GM19467 (cell line): ENCODE measurements around the gene FRMD4A.
"Not testable (repeated sequence)": the region's sequence is repeated elsewhere in the genome, so short reads cannot be mapped to it uniquely, and the experiment has no call there.

Experiments used
- ATAC-seq: cut with Tn5 transposase; IDR thresholded peaks from one replicate; pipeline ENCODE4 v1.9.1; 2021; ENCODE audit warnings: mild to moderate bottlenecking, moderate library complexity; ENCODE audit not compliant: unreplicated experiment

The FRMD4A gene

DNA sequence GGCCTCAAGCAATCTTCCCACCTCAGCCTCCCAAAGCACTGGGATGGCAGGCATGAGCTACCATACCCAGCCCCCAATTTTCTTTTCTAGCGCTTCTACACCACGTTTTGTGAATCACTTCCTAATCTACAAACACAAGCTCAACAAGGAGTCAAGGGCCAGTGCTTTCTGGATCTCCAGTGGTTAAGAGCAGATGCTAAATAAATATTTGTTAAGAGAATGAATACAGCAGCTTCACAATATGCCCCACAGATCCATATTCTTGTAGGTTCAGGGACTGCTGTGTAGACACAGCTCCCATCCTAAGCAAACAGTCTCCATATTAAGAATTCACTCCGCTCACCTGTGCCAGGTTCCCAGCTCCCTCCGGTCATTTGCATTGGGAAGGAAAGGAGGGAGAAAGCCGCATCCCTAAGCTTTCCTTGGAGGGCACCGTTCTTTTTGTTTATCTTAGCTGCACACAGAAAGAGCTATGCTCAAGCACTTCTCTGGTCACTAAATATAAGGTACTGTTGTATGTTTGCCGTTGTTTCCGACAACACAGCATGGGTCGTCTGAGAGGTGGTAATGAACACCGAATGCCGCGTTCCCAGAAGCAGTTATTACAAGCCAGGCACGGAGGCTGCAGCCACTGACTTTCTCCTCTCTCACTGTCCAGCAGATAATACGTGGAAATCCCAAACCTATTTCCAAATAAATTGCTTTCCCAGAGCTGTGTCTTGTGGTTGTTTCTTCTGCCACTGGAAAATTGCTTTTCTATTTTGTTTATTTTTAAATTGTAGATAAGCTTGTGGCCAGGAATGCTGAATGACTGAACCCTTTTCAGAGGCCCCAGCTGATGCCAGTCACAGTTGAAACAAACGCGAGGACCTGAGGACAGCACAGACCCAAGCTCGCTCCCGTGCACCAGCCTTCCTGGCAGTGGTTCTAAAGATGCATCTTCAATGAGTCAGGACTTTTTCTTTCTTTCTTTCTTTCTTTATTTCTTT lies 526.9 kb downstream of the FRMD4A start:
- ATAC-seq = no peak

DNA sequence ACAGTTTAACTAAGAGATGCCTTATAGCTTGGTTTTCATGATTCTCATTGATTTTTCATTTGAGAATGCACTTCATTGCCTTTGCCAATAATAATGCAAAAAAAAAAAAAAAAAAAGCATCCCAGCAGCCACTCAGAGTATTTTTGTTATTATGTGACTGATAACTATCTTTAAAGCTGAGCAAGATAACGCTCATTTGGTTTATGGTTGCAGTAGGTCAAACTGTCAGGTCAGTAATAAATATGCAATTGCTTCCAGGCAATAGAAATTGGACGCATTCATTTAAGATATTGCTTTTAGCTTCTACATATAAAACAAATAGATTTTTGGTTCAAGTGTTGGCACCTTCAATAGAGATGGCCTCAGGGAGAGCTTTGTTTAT lies 528.8 kb downstream of the FRMD4A start:
- no peak for ATAC-seq

DNA sequence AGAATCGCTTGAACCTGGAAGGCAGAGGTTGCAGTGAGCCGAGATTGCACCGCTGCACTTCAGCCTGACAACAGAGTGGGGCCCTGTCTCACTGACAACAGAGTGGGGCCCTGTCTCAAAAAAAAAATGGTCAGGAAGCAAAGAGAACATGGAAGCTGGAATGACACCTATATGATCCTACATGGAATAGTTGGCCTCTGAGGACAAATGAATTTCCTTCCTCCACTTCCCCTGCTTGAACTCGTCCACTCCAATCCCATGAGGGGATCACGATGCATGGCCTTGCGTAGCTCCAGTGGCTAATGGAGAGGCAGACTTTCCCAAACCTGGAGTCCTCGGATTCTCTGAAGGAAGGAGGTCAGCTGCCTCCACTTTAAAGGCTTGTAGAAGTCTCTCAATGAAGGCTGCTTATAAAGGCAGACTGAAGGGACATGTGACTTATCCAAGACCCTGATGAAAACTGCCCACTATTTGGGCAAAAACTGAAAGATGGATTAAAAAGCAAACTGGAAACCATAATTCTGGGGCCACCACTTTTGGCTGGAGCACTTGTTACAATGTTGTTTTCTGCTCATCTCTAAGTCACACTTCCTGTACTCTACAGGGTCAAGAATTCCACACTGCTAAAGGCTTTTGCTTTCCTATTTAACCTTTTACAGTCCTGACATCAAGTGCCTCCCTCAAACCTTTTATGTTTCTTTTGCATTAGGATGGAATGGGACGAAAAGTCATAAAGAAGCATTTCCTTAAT lies 529.4 kb downstream of the FRMD4A start:
- ATAC-seq = no peak

GRCh38 chr10:13797164-13797563 lies 533.6 kb downstream of the FRMD4A start:
- no peak for ATAC-seq

GRCh38 chr10:13795653-13796555 lies 534.8 kb downstream of the FRMD4A start:
- ATAC-seq = no peak

DNA sequence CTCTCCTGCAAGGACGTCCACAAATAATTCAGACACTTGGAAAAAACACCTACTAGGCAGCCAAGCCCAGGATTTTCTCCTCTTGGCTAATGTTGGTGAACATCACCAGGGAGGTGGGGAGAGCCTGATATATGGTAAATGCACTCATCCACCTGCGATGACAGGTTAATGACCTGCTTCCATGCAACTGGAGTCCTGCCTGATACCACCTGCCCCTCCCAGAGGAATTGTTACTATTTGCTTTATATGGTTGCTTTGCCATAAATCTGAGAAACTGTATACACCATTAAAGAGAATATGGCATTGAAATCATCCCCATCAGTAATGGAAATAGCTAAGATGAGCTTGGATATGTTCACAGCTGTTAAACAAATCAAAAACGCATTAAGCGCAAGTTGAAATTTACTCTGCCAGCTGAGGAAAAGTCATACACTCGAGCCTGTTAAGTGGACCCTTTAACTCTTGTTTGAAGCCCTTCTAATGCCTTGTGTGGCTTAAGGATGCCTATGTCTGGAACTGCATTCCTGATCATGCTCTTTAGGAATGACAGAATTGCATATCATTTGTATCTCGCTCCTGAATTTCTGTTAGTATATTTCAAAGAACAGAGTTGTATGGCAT lies 535.6 kb downstream of the FRMD4A start:
- ATAC-seq = no peak

- ATAC-seq = no peak
Measured at GRCh38 chr10:13792006-13792405, 538.7 kb downstream of the FRMD4A start.

- ATAC-seq = no peak
Measured at GRCh38 chr10:13791483-13791882, 539.2 kb downstream of the FRMD4A start.

- no peak for ATAC-seq
Measured at GRCh38 chr10:13790196-13790595, 540.5 kb downstream of the FRMD4A start.

- ATAC-seq = no peak
Measured at GRCh38 chr10:13789448-13789829, 541.3 kb downstream of the FRMD4A start.

DNA sequence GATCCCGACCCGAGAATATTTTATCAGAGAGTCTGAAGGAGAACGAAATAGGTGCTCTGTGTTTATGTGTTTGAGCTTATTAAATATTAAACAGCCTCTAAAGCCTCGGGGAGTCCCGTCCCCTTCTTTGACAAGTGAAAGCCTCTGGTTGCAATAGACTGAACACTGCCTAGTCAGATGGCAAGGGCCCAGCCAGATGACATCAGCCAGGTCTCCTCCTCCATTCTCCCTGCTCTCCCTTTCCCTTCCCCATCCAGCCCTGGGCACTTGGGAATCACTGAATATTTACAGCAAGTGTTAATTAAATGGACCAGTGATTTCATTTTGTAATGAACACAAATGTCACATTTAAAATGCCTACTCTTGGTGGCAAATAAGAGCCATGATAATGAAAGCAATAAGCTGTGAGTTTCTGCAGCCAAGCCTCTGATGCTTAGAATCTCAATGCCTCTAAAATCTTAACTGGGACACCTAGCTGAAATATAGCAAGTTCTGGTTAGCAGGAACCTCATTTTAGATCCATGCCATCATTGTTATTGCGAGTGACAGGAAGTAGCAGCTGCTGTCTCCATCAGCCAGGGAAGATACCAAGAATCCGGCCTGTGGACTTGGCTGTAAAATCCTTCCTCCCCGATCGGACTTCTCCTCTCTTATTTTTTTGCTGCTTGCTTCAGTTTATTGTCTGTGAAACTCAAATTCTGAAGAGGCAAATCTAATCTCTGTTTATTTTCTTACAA lies 541.8 kb downstream of the FRMD4A start:
- no peak for ATAC-seq

GRCh38 chr10:13788320-13788600 lies 542.5 kb downstream of the FRMD4A start:
- no peak for ATAC-seq

DNA sequence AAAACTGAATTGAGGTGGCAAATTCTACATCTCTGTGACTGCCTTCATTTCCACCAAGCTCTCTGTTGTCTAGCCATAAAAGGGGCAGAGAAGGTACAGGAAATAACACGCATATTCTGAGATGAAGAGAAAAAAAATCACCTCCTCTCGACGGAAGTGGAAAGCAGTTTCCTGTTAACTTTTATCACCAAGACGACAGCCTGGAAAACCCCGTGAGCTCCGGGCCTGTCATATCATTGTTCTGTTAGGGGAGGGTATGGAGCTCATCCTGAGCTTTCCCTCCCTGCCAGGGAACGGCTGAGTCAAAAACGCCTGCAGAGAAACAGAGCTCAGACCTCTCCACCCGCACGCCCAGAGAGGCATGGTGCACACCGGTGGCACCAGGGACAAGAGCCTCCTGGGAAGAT lies 543.7 kb downstream of the FRMD4A start:
- peak; percentile 66 for ATAC-seq

- no peak for ATAC-seq
Measured at GRCh38 chr10:13784067-13784466, 546.7 kb downstream of the FRMD4A start.

GRCh38 chr10:13779748-13780147 lies 551.0 kb downstream of the FRMD4A start:
- no peak for ATAC-seq

- ATAC-seq = not testable (repeated sequence)
Measured at GRCh38 chr10:13778693-13778960, 552.1 kb downstream of the FRMD4A start.

GRCh38 chr10:13776861-13777311 lies 553.8 kb downstream of the FRMD4A start:
- no peak for ATAC-seq

DNA sequence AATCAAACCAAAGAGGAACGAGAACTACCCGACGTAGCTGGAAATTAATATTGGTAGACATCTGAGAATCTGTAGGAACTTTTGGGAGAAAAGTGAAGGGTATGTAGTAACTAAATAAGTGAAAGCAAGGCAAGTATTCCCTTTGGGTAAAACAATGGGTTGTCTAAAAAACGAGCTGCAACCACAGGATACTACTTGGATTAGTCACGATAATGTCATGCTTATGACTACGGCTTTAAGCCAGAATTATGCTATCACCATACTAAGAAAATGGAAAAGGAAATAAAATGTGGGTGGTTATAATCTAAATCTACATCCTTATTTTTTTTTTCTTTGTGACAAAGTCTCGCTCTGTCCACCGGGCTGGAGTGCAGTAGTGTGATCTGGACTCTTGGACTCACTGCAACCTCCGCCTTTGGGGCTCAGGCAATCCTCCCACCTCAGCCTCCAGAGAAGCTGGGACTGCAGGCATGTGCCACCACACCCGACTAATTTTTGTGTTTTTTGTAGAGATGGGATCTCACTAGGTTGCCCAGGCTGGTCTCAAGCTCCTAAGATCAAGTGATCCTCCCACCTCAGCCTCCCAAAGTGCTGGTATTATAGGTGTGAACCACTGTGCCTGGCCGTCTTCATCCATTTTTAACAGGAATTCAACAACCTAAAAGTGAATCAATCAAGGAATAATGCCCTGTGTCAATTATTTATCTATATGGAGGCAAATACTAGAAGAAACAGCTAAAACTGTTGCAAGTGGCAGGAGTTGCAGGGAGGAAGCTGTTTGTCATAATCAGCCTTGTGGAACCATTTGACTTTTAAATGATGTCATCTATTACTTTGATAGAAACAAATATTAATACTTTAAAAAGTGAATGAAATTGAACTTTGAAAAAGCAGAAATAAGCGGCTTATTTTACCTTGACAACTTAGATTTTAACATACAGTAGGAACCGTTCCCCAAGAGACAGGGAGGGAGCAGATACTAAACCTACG lies 554.6 kb downstream of the FRMD4A start:
- ATAC-seq = no peak

DNA sequence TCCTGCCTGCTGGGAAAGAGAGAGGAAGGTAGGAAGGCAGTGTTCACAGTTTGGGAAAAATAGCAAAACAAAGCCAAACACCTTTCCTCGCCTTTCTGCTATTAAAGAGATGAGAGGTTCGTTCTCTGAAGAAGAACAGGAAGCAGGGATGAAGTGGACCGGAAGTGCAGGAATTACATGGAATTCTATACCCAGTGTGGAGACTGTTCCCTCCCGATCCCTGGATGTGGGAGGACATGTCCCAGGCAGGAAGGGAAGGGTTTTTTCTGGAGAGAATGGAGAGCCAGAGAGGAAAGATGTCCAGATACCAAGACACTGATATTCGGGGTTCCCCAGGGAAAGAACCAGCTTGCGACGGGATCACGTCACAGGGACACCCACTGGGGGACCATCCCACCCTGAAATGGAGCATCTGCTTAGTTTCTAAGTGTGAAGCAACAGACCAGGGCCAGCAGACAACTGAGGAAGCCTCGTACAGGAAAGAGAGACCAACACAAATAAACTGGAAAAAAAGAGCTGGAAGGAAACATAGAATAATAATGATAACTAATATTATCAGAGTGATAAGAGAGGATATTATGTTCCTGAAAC lies 556.3 kb downstream of the FRMD4A start:
- ATAC-seq = no peak
